H9 (cell line): ENCODE data around the gene PRLH. TPM values are rescaled to one million over a fixed set of nuclear protein-coding genes. Genes with fewer than 3 reads are reported as not detected.

Experiments
- DNase-seq: peaks from one replicate; pipeline ENCODE4 v3.0.0-alpha.2; 2017
- H2AFZ ChIP-seq: one replicate; pipeline ENCODE4 v1.6.1; 2013; ENCODE audit warnings: mild to moderate bottlenecking, low read length, control low read depth, moderate library complexity
- H2AK5ac ChIP-seq: 2 replicates; pipeline ENCODE4 v1.6.1; 2013; ENCODE audit warnings: low read length, control low read depth, mixed read lengths; ENCODE audit not compliant: insufficient read length
- H2BK120ac ChIP-seq: one replicate; pipeline ENCODE4 v1.6.1; 2013; ENCODE audit warnings: low read depth, mild to moderate bottlenecking, low read length, control low read depth, inconsistent platforms; ENCODE audit not compliant: poor library complexity, severe bottlenecking
- H2BK12ac ChIP-seq: 2 replicates; pipeline ENCODE4 v1.6.1; 2013; ENCODE audit warnings: low read length, control low read depth, mixed read lengths, low read depth; ENCODE audit not compliant: insufficient read length
- H2BK15ac ChIP-seq: 2 replicates; pipeline ENCODE4 v1.6.1; 2013; ENCODE audit warnings: low read depth, low read length, control low read depth
- H2BK20ac ChIP-seq: one replicate; pipeline ENCODE4 v1.6.1; 2013; ENCODE audit warnings: low read depth, mild to moderate bottlenecking, low read length, control low read depth, inconsistent platforms; ENCODE audit not compliant: poor library complexity, severe bottlenecking
- H2BK5ac ChIP-seq: 2 replicates; pipeline ENCODE4 v1.6.1; 2013; ENCODE audit warnings: low read length, control low read depth, mixed read lengths; ENCODE audit not compliant: insufficient read length
- H3K14ac ChIP-seq: 2 replicates; pipeline ENCODE4 v1.6.1; 2013; ENCODE audit warnings: low read length, control low read depth; ENCODE audit not compliant: insufficient read depth
- H3K18ac ChIP-seq: 2 replicates; pipeline ENCODE4 v1.6.1; 2013; ENCODE audit warnings: low read depth, mild to moderate bottlenecking, mixed read lengths, low read length, control low read depth; ENCODE audit not compliant: insufficient read length
- H3K23ac ChIP-seq: 2 replicates; pipeline ENCODE4 v1.6.1; 2013; ENCODE audit warnings: low read length, control low read depth, mixed read lengths, low read depth; ENCODE audit not compliant: insufficient read length
- H3K23me2 ChIP-seq: 2 replicates; pipeline ENCODE4 v1.6.1; 2013; ENCODE audit warnings: low read depth, mild to moderate bottlenecking, mixed read lengths, low read length, control low read depth; ENCODE audit not compliant: insufficient read length, poor library complexity, severe bottlenecking
- H3K27ac ChIP-seq: 2 replicates; pipeline ENCODE4 v1.5.1; 2013; ENCODE audit warnings: low read length, control low read depth, mixed read lengths, low read depth; ENCODE audit not compliant: insufficient read length
- H3K27me3 ChIP-seq: 2 replicates; pipeline ENCODE4 v1.6.1; 2013; ENCODE audit warnings: low read length, control low read depth, inconsistent platforms; ENCODE audit not compliant: insufficient read depth
- H3K4ac ChIP-seq: 2 replicates; pipeline ENCODE4 v1.6.1; 2013; ENCODE audit warnings: low read depth, mild to moderate bottlenecking, control low read depth, inconsistent platforms, low read length, moderate library complexity
- H3K4me1 ChIP-seq: 2 replicates; pipeline ENCODE4 v1.6.1; 2013; ENCODE audit warnings: low read length, control low read depth, inconsistent platforms; ENCODE audit not compliant: insufficient read depth
- H3K4me2 ChIP-seq: 2 replicates; pipeline ENCODE4 v1.6.1; 2013; ENCODE audit warnings: low read length, control low read depth, mixed read lengths; ENCODE audit not compliant: insufficient read length, insufficient read depth
- H3K56ac ChIP-seq: 2 replicates; pipeline ENCODE4 v1.6.1; 2013; ENCODE audit warnings: low read depth, mild to moderate bottlenecking, mixed read lengths, low read length, control low read depth; ENCODE audit not compliant: insufficient read length
- H3K79me1 ChIP-seq: 2 replicates; pipeline ENCODE4 v1.6.1; 2013; ENCODE audit warnings: low read depth, mild to moderate bottlenecking, moderate library complexity, low read length, control low read depth, inconsistent platforms; ENCODE audit not compliant: insufficient read depth, poor library complexity, severe bottlenecking
- H3K79me2 ChIP-seq: 2 replicates; pipeline ENCODE4 v1.6.1; 2013; ENCODE audit warnings: low read length, control low read depth, inconsistent platforms; ENCODE audit not compliant: insufficient read depth
- H3K9ac ChIP-seq: 2 replicates; pipeline ENCODE4 v1.6.1; 2013; ENCODE audit warnings: low read length, control low read depth, mixed read lengths; ENCODE audit not compliant: insufficient read length; ENCODE audit errors: extremely low read depth
- H3K9me3 ChIP-seq: one replicate; pipeline ENCODE4 v1.6.1; 2013; ENCODE audit warnings: low read depth, low read length, inconsistent platforms; ENCODE audit not compliant: control insufficient read depth
- H3T11ph ChIP-seq: one replicate; pipeline ENCODE4 v1.6.1; 2013; ENCODE audit warnings: mild to moderate bottlenecking, low read length, control low read depth, inconsistent platforms
- H4K20me1 ChIP-seq: one replicate; pipeline ENCODE4 v1.6.1; 2013; ENCODE audit not compliant: control insufficient read depth, insufficient read length, insufficient read depth
- H4K5ac ChIP-seq: 2 replicates; pipeline ENCODE4 v1.6.1; 2013; ENCODE audit warnings: low read depth, mild to moderate bottlenecking, mixed read lengths, low read length, control low read depth; ENCODE audit not compliant: insufficient read length
- H4K8ac ChIP-seq: replicated peaks from 2 replicates; pipeline ENCODE4 v1.6.1; 2013; ENCODE audit warnings: low read length, control low read depth, mixed read lengths, low read depth; ENCODE audit not compliant: insufficient read length
- H4K91ac ChIP-seq: 2 replicates; pipeline ENCODE4 v1.6.1; 2013; ENCODE audit warnings: low read depth, mild to moderate bottlenecking, moderate library complexity, mixed read lengths, low read length, control low read depth; ENCODE audit not compliant: insufficient read length
- H3K27ac Mint-ChIP-seq, 3 experiments: 2 replicates in 2 of 3; 3 replicates in 1 of 3; pipeline ENCODE4 v1.8.0; 2020 to 2021; ENCODE audit warnings: mixed read lengths in 3 of 3, mild to moderate bottlenecking in 1 of 3, moderate library complexity in 1 of 3
- H3K27me3 Mint-ChIP-seq: 2 replicates; pipeline ENCODE4 v1.8.0; 2021; ENCODE audit warnings: low read depth, mild to moderate bottlenecking, moderate library complexity, mixed read lengths
- H3K36me3 Mint-ChIP-seq, 3 experiments: 2 replicates in 2 of 3; 3 replicates in 1 of 3; pipeline ENCODE4 v1.8.0; 2020 to 2021; ENCODE audit warnings: low read depth in 3 of 3, mixed read lengths in 3 of 3; ENCODE audit not compliant: insufficient read depth in 1 of 3
- H3K4me1 Mint-ChIP-seq, 2 experiments: 2 replicates each; pipeline ENCODE4 v1.8.0; 2020; ENCODE audit warnings: mixed read lengths in 2 of 2
- H3K4me3 Mint-ChIP-seq, 2 experiments: 2 replicates in 1 of 2; 3 replicates in 1 of 2; pipeline ENCODE4 v1.8.0; 2020 to 2021; ENCODE audit warnings: mild to moderate bottlenecking in 2 of 2, mixed read lengths in 2 of 2, moderate library complexity in 1 of 2
- H3K9me3 Mint-ChIP-seq, 2 experiments: 2 replicates in 1 of 2; 3 replicates in 1 of 2; pipeline ENCODE4 v1.8.0; 2020; ENCODE audit warnings: mild to moderate bottlenecking in 2 of 2, mixed read lengths in 2 of 2, moderate library complexity in 1 of 2
- CTCF ChIP-seq: fragments of 200-600 bp; sonication (generic); conservative IDR thresholded peaks from 3 replicates; pipeline ENCODE4 v1.8.0; 2021; ENCODE audit warnings: antibody characterized with exemption, mild to moderate bottlenecking
- WGBS: extraction: QIAGEN DNeasy Blood & Tissue Kit; methylation state at CpG from one replicate; pipeline ENCODE4 v1.1.7; 2013; ENCODE audit warnings: missing lambda C conversion rate, low lambda C conversion rate, mixed read lengths; ENCODE audit not compliant: insufficient read length; ENCODE audit errors: extremely low coverage; 5-methylcytosine and 5-hydroxymethylcytosine counted together
- total RNA-seq: library from RNA; stranded (reverse); gene quantifications from 2 replicates; pipeline ENCODE4 v1.2.1, GENCODE V29; 2021

The PRLH gene
- total RNA-seq, 1 experiment from 2014 or later = not detected

- Histone ChIP-seq H4K5ac (no peak overlapping the region), H4K91ac (no peak overlapping the region), H2BK5ac (no peak overlapping the region), H2BK20ac (no peak overlapping the region), H3K23ac (no peak overlapping the region), H4K8ac (no peak overlapping the region), H3K9me3 (peaks cover 3% of the 10 kb centered on the region), H3K9ac (no peak overlapping the region), H3T11ph (no peak overlapping the region), H3K4ac (no peak overlapping the region), H3K23me2 (no peaks in the 10 kb centered on the region), H3K4me2 (no peak overlapping the region), H2AFZ (no peak overlapping the region), H3K27me3 (no peaks in the 10 kb centered on the region), H3K79me2 (no peaks in the 10 kb centered on the region), H3K18ac (no peak overlapping the region), H2BK15ac (no peak overlapping the region), H2BK12ac (no peak overlapping the region), H3K27ac (no peak overlapping the region), H2AK5ac (no peak overlapping the region), H3K79me1 (no peaks in the 10 kb centered on the region), H3K56ac (no peak overlapping the region), H4K20me1 (no peaks in the 10 kb centered on the region), H2BK120ac (no peak overlapping the region), H3K14ac (no peak overlapping the region; the same call in 1 of the 2 replicates), H3K4me1 (peaks cover 5% of the 10 kb centered on the region; the same call in 1 of the 2 replicates)
- no peak overlapping the region for H3K4me3 Mint-ChIP-seq
- TF ChIP-seq CTCF = no peak
- no peak overlapping the region for H3K27ac Mint-ChIP-seq
- H3K4me1 Mint-ChIP-seq = peaks cover 55 to 56% of the 10 kb centered on the region in 2 experiments
- H3K9me3 Mint-ChIP-seq = peaks cover 35 to 40% of the 10 kb centered on the region in 2 experiments
- H3K36me3 Mint-ChIP-seq = peaks cover 27 to 35% (median 27%) of the 10 kb centered on the region in 3 experiments
- no CpG with 5 or more reads among the region's 11 CpGs for WGBS
- no peak for DNase-seq
- H3K27me3 Mint-ChIP-seq = peaks cover 13% of the 10 kb centered on the region
Observed at GRCh38 chr2:237604391-237604790, 38.0 kb downstream of the PRLH start.
